Prostate gland (tissue), 2 donors: Measurements from ENCODE around the gene TMEM234.

ENCODE experiments used
- POLR2A ChIP-seq: fragments of 450-650 bp; IDR thresholded peaks from one replicate; pipeline ENCODE4 v1.6.1; 2016; ENCODE audit warnings: antibody characterized with exemption, mild to moderate bottlenecking
- TF ChIP-seq, protein P1 (sequence below), 4 experiments: fragments of 200-600 bp in 2 of 4; fragments of 450-650 bp in 2 of 4; sonication (generic) in 2 of 4; IDR thresholded peaks; 1 replicate in 3 of 4; 2 replicates in 1 of 4; pipeline ENCODE4 v1.5.1; 2016 to 2019; ENCODE audit warnings: antibody characterized with exemption in 4 of 4, mild to moderate bottlenecking in 2 of 4, moderate library complexity in 2 of 4

- TF ChIP-seq, protein P1, sequence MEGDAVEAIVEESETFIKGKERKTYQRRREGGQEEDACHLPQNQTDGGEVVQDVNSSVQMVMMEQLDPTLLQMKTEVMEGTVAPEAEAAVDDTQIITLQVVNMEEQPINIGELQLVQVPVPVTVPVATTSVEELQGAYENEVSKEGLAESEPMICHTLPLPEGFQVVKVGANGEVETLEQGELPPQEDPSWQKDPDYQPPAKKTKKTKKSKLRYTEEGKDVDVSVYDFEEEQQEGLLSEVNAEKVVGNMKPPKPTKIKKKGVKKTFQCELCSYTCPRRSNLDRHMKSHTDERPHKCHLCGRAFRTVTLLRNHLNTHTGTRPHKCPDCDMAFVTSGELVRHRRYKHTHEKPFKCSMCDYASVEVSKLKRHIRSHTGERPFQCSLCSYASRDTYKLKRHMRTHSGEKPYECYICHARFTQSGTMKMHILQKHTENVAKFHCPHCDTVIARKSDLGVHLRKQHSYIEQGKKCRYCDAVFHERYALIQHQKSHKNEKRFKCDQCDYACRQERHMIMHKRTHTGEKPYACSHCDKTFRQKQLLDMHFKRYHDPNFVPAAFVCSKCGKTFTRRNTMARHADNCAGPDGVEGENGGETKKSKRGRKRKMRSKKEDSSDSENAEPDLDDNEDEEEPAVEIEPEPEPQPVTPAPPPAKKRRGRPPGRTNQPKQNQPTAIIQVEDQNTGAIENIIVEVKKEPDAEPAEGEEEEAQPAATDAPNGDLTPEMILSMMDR (IDR thresholded peaks at IDR 0.05), result no peak
- TF ChIP-seq POLR2A, result no peak
These were observed 43.0 kb downstream of the TMEM234 start for GRCh38 chr1:32179193-32179442.
